ENCODE results near the gene ITGAV.

ITGAV gene

GRCh38 chr2:186687807-186688211, 98.0 kb downstream of the ITGAV start:
- DNase-seq: no peak

- DNase-seq: no peak
Observed at GRCh38 chr2:186688813-186689212, 99.0 kb downstream of the ITGAV start.

DNA sequence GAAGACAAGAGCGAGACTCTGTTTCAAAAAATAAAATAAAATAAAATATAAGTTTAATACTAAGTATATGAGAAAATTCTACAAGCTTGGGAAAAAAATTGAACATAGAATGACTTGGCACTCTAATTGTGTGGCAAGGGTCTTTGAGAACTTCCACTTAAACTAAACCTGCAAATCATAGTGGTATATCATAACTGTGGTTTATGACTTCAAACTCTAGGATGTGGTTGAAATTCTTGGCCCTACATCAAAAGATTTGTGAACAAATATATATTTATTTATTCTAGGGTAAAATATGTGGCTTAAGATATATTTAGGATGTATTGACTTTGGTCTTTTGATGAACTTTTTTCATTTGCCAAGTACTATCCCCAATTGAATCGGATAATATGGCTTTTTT, 100.9 kb downstream of the ITGAV start:
- DNase-seq: no peak

GRCh38 chr2:186691231-186691630, 101.4 kb downstream of the ITGAV start:
- DNase-seq: no peak

GRCh38 chr2:186691900-186692299, 102.0 kb downstream of the ITGAV start:
- no peak for DNase-seq

- DNase-seq: no peak
Observed at GRCh38 chr2:186693446-186693832, 103.6 kb downstream of the ITGAV start.

DNA sequence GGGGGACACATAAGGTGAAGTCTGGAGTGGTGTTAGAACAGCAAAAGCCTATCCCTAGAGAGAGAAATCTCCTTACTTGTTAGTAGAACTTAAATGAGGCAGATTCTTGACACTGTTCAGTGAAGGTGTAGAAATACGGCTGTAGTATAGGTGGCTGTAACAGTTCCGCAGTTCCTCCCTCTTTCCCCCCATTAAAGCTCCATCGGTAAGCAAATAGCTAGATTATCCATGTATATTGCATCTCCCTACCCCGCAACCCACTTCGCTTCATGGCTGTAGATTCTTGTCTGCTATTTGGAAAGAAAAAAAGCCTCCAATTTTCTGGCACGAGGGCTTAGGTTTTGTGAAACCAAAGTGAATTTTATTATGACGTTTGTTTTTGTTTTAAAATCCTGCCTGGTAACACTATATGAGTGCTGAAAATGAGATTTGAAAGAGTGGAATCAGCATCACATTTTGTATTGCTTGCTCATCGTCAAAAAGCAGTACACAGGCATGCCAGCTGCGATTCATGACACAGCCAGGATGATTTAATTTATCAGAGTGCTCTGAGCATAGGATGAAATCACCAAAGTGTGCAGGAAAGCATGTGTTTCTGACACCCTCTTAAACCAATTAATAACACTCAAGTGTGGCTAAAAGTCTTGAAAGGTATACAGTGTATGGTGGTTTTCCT, 105.4 kb downstream of the ITGAV start:
- no peak for DNase-seq

GRCh38 chr2:186696290-186696689, 106.4 kb downstream of the ITGAV start:
- no peak for DNase-seq

GRCh38 chr2:186696804-186697203, 106.9 kb downstream of the ITGAV start:
- no peak for DNase-seq

DNA sequence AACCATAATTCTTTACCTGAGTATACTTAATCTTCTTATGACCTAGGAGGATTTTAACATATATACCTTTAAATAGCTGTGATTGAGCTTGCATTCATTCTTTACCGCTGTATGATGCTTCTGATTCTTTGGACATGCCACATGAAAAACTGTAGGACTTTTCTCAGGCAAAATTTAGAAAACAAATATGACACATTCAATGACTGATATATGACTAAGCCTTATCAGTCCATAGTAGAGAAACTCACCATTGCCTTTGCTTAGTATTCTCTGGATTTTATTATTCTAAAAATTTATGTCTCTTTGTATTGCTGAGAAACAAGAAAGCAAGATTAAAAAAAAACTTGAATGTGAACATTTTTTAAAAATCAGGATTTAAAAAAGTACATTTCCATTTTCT, 107.7 kb downstream of the ITGAV start:
- no peak for DNase-seq

- DNase-seq: no peak
Observed at GRCh38 chr2:186699742-186700141, 109.9 kb downstream of the ITGAV start.

DNA sequence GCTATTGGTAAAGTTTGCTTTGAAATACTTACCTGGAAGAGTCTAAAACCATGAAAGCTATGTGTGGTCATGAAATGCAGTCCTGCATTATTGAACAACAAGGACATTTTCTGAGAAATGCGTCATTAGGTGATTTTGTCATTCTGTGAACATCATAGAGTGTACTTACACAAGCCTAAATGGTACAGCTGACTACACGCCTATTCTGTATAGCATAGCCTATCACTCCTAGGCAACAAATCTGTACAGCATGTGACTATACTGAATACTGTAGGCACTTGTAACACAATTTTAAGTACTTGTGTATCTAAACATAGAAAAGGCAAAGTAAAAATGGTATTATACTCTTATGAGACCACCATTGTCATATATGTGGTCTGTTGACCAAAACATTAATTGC, 112.2 kb downstream of the ITGAV start:
- no peak for DNase-seq

- DNase-seq: no peak
Observed at GRCh38 chr2:186702501-186702900, 112.6 kb downstream of the ITGAV start.

- DNase-seq: no peak
Observed at GRCh38 chr2:186704897-186705296, 115.0 kb downstream of the ITGAV start.

GRCh38 chr2:186709529-186710450, 119.9 kb downstream of the ITGAV start:
- DNase-seq: no peak

- DNase-seq: no peak
Observed at GRCh38 chr2:186713691-186714090, 123.8 kb downstream of the ITGAV start.

- DNase-seq: no peak
Observed at GRCh38 chr2:186714611-186715010, 124.8 kb downstream of the ITGAV start.

DNA sequence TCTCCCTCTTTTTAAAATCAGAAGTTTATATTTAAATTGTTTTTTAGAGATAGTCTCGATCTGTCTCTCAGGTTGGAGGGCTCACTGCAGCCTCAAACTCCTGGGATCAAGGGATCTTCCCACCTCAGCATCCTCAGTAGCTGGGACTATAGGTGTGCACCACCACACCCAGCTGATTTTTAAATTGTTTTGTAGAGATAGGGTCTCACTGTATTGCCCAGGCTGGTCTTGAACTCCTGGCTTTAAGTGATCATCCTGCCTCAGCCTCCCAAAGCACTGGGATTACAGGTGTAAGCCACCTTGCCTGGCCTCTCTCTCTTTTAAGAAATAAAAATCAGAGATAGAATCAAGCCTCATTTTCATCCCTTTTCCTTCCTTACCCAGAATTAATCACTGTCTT, 126.1 kb downstream of the ITGAV start:
- DNase-seq: no peak

DNA sequence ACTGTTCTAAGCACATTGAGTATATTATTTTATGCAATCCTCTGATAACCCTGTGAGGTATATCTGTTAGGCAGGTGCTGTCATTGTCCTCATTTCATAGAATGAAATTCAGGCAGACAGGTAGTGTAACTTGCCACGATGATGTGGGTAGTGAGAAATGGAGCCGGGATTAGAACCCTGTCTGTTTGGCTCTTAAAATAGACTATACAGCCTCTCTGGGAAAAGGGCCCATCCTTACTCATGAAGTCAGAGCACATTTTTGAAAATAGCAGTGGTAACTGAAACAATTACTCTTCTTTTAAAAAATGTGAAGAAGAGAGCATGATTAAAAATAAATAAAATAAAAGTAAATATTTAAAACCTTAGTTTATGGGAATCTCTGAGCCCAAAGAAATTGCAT, 127.0 kb downstream of the ITGAV start:
- no peak for DNase-seq

DNA sequence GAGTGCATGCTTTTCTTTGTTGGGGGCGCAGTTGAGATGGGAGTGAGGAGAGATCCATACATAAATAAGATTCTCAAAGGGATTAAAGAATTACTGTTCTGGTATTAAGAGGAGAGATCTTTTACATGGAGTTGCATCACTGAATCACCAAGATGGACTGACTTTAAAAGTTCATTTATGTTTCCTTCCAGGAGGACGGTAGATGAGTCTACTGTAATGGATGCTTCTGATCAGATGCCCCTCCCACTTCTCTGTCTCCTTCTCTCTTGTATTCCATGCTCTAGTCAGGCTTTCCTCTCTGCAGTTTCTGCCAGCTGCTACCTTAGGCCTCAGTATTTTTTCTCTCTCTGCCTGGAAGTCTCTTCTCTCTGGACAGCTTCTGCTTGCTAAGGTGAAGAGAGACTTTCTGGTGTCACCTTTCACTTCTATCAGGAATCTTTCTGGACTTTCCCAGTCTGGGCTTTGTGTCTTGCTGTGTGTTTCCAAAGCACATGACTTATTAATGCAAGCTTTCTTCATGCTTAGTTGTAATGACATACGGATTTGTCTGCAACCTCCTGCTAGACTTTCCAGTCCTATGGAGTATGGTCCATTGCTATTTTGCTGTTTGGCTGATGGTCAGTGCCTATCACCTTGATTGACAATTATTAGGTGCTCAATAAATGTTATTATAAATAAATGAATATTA, 127.6 kb downstream of the ITGAV start:
- DNase-seq: no peak

- DNase-seq: no peak
Observed at GRCh38 chr2:186718122-186718521, 128.3 kb downstream of the ITGAV start.

- DNase-seq: no peak
Observed at GRCh38 chr2:186718903-186719302, 129.0 kb downstream of the ITGAV start.

- DNase-seq: no peak
Observed at GRCh38 chr2:186721956-186722355, 132.1 kb downstream of the ITGAV start.

DNA sequence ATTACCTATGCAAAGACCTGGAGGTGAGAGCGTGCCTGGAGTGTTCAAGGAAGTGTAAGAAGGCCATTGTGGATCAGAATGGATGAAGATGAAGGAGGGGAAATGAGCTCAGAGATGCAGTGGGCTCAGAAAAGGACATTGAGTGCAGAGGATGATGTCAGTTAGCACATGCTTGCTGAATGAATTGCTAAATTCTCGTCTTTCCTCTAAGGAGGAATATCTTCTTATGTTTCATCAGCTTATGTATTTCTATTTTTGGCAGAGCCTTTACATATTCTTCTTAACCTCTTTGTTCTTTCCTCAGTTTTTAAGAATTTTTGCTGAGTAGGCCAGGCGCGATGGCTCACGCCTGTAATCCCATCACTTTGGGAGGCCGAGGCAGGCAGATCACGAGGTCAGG, 134.9 kb downstream of the ITGAV start:
- DNase-seq: no peak

Measured in Kasumi-1 (cell line).